ENCODE data around the gene MRPS31.
"Not testable (repeated sequence)": the region's sequence is repeated elsewhere in the genome, so short reads cannot be mapped to it uniquely, and the experiment has no call there.

MRPS31 gene

GRCh38 chr13:40756042-40756441 lies 14.9 kb downstream of the MRPS31 start:
- DNase-seq: no peak

- no peak for DNase-seq
These were observed 15.8 kb downstream of the MRPS31 start for GRCh38 chr13:40755082-40755700.

GRCh38 chr13:40749327-40749726 lies 21.7 kb downstream of the MRPS31 start:
- DNase-seq: no peak

GRCh38 chr13:40735232-40735548 lies 35.8 kb downstream of the MRPS31 start:
- DNase-seq: not testable (repeated sequence)

- not testable (repeated sequence) for DNase-seq
These were observed 36.3 kb downstream of the MRPS31 start for GRCh38 chr13:40734536-40735231.

GRCh38 chr13:40732658-40733057 lies 38.3 kb downstream of the MRPS31 start:
- DNase-seq: no peak

GRCh38 chr13:40728595-40728994 lies 42.4 kb downstream of the MRPS31 start:
- DNase-seq: no peak

- DNase-seq: not testable (repeated sequence)
These were observed 56.6 kb downstream of the MRPS31 start for GRCh38 chr13:40714433-40714832.

GRCh38 chr13:40706439-40706838 lies 64.6 kb downstream of the MRPS31 start:
- DNase-seq: no peak

GRCh38 chr13:40697711-40698110 lies 73.3 kb downstream of the MRPS31 start:
- DNase-seq: no peak

GRCh38 chr13:40694426-40694825 lies 76.6 kb downstream of the MRPS31 start:
- DNase-seq: no peak

- no peak for DNase-seq
These were observed 78.0 kb downstream of the MRPS31 start for GRCh38 chr13:40692946-40693345.

- DNase-seq: no peak
These were observed 82.2 kb downstream of the MRPS31 start for GRCh38 chr13:40688781-40689180.

GRCh38 chr13:40682449-40683240 lies 88.3 kb downstream of the MRPS31 start:
- no peak for DNase-seq

- DNase-seq: no peak
These were observed 89.4 kb downstream of the MRPS31 start for GRCh38 chr13:40681341-40682146.

- no peak for DNase-seq
These were observed 90.2 kb downstream of the MRPS31 start for GRCh38 chr13:40680659-40681323.

- DNase-seq: no peak
These were observed 91.5 kb downstream of the MRPS31 start for GRCh38 chr13:40679480-40679985.

Data from activated CD4-positive, alpha-beta T cell treated with anti-CD3 and anti-CD28 coated beads, Interleukin-2, Interleukin-6, amounts not matched to agents 100 ng/mL and 50 ng/mL, durations not matched to agents 16 hours and 8 hours (primary cell).